HCT116 (cell line): ENCODE results near the gene TGFBR3. TPM values are rescaled to one million over a fixed set of nuclear protein-coding genes. Genes with fewer than 3 reads are reported as not detected.

Source experiments
- ATAC-seq: fragments of 200-7000 bp; cut with Tn5 transposase; 2 replicates; pipeline ENCODE4 v1.9.1; 2020; ENCODE audit warnings: mild to moderate bottlenecking, moderate library complexity
- BruUV-seq: library from RNA; stranded (reverse); fragments of 400-500 nt; replicated peaks from 2 replicates; lab custom pipeline; 2021; lab: Mats Ljungman, UMichigan
- CTCF ChIA-PET: fragments of 300-600 bp; sonication (Branson Sonifier 250); formaldehyde crosslinking; loops from one replicate; lab custom pipeline; 2021; ENCODE audit warnings: antibody characterized with exemption; lab: Charles Lee
- POLR2A ChIA-PET: fragments of 300-600, 350-600 bp; sonication (Branson Sonifier 250); formaldehyde crosslinking; loops from one replicate; lab custom pipeline; 2021; ENCODE audit warnings: antibody characterized with exemption; lab: Charles Lee
- RAD21 ChIA-PET, 2 experiments: fragments of 300-600 bp; sonication (Branson Sonifier 250); formaldehyde crosslinking; loops; one replicate each; lab custom pipeline; 2023; ENCODE audit warnings: low total read pairs in 2 of 2; ENCODE audit not compliant: uncharacterized antibody in 2 of 2, unreplicated experiment in 2 of 2, low non-redundant PET in 1 of 2; lab: Charles Lee
- DNase-seq: peaks from one replicate; pipeline ENCODE4 v3.0.0-alpha.2; 2010; ENCODE audit warnings: low read depth, low spot score
- H2AFZ ChIP-seq: fragments of 200-600 bp; shearing (Covaris generic), sonication (generic); 2 replicates; pipeline ENCODE4 v1.6.1; 2017; ENCODE audit warnings: low read depth, mixed run types, mixed read lengths, antibody characterized with exemption, low read length; ENCODE audit not compliant: poor library complexity, severe bottlenecking
- H3K27ac ChIP-seq: 2 replicates; pipeline ENCODE4 v1.5.1; 2012; ENCODE audit warnings: low read depth, low read length
- H3K27me3 ChIP-seq: fragments of 200-600 bp; sonication (generic); 2 replicates; pipeline ENCODE4 v1.6.1; 2016; ENCODE audit warnings: mixed run types, low read length, mixed read lengths; ENCODE audit not compliant: insufficient read depth
- H3K36me3 ChIP-seq, 2 experiments: fragments of 200-500 bp in 1 of 2; fragments of 200-600 bp in 1 of 2; sonication (Bioruptor generic) in 1 of 2; sonication (generic) in 1 of 2; 2 replicates each; pipeline versions ENCODE4 v1.5.1 to v1.6.1; 2014 to 2016; ENCODE audit warnings: low read length in 2 of 2, inconsistent platforms in 1 of 2, mixed read lengths in 1 of 2, mixed run types in 1 of 2; ENCODE audit not compliant: insufficient read depth in 2 of 2, control insufficient read depth in 1 of 2
- H3K4me1 ChIP-seq, 2 experiments: fragments of 200-600 bp in 1 of 2; sonication (generic) in 1 of 2; 2 replicates each; pipeline versions ENCODE4 v1.5.1 to v1.6.1; 2012 to 2017; ENCODE audit warnings: low read length in 2 of 2, inconsistent platforms in 1 of 2, mild to moderate bottlenecking in 1 of 2, mixed read lengths in 1 of 2, mixed run types in 1 of 2, moderate library complexity in 1 of 2; ENCODE audit not compliant: insufficient read depth in 2 of 2, control insufficient read depth in 1 of 2
- H3K4me2 ChIP-seq: fragments of 200-600 bp; sonication (generic); 2 replicates; pipeline ENCODE4 v1.6.1; 2017; ENCODE audit warnings: mixed run types, low read length, mixed read lengths
- H3K4me3 ChIP-seq, 2 experiments: fragments of 200-600 bp in 1 of 2; sonication (generic) in 1 of 2; replicated peaks in 1 of 2; 2 replicates each; pipeline ENCODE4 v1.5.1; 2011 to 2016; ENCODE audit warnings: low read length in 2 of 2, control low read depth in 1 of 2, low read depth in 1 of 2, mild to moderate bottlenecking in 1 of 2, mixed read lengths in 1 of 2, mixed run types in 1 of 2
- H3K79me2 ChIP-seq: fragments of 200-600 bp; sonication (generic); 2 replicates; pipeline ENCODE4 v1.6.1; 2017; ENCODE audit warnings: mild to moderate bottlenecking, mixed run types, low read length, moderate library complexity, mixed read lengths; ENCODE audit not compliant: insufficient read depth
- H3K9ac ChIP-seq: fragments of 200-600 bp; sonication (generic); 2 replicates; pipeline ENCODE4 v1.6.1; 2016; ENCODE audit warnings: low read length, mixed read lengths
- H3K9me2 ChIP-seq: fragments of 200-600 bp; sonication (generic), shearing (Covaris generic); 2 replicates; pipeline ENCODE4 v1.6.1; 2017; ENCODE audit warnings: mixed run types, mild to moderate bottlenecking, moderate library complexity; ENCODE audit not compliant: insufficient read depth
- H3K9me3 ChIP-seq, 2 experiments: fragments of 200-500 bp in 1 of 2; fragments of 200-600 bp in 1 of 2; sonication (Bioruptor generic) in 1 of 2; sonication (generic) in 1 of 2; 2 replicates each; pipeline ENCODE4 v1.6.1; 2014 to 2017; ENCODE audit warnings: low read length in 2 of 2, mixed read lengths in 2 of 2, inconsistent platforms in 1 of 2, low read depth in 1 of 2, mild to moderate bottlenecking in 1 of 2, mixed run types in 1 of 2, moderate library complexity in 1 of 2; ENCODE audit not compliant: control insufficient read depth in 1 of 2, insufficient read depth in 1 of 2
- H4K20me1 ChIP-seq: fragments of 200-600 bp; sonication (generic), shearing (Covaris generic); 2 replicates; pipeline ENCODE4 v1.6.1; 2017; ENCODE audit warnings: mixed run types, mild to moderate bottlenecking, moderate library complexity; ENCODE audit not compliant: insufficient read depth
- CBX3 ChIP-seq: IDR thresholded peaks from 2 replicates; pipeline ENCODE4 v1.6.1; 2012; ENCODE audit warnings: low read depth
- CEBPB ChIP-seq: IDR thresholded peaks from 2 replicates; pipeline ENCODE4 v1.6.1; 2012; ENCODE audit warnings: low read depth
- EGR1 ChIP-seq: IDR thresholded peaks from 2 replicates; pipeline ENCODE4 v1.6.1; 2012; ENCODE audit warnings: low read depth
- EZH2phosphoT487 ChIP-seq: fragments of 200-600 bp; IDR thresholded peaks from 2 replicates; pipeline ENCODE4 v1.6.1; 2018; ENCODE audit warnings: antibody characterized with exemption, borderline replicate concordance
- JUND ChIP-seq: IDR thresholded peaks from 2 replicates; pipeline ENCODE4 v1.6.1; 2012
- POLR2A ChIP-seq: IDR thresholded peaks from 2 replicates; pipeline ENCODE4 v1.7.0; 2011; ENCODE audit warnings: borderline replicate concordance; ENCODE audit not compliant: insufficient read depth, insufficient read length; ENCODE audit errors: extremely low read depth
- RAD21 ChIP-seq: IDR thresholded peaks from 2 replicates; pipeline ENCODE4 v1.6.1; 2012; ENCODE audit warnings: low read depth, mild to moderate bottlenecking
- SIN3A ChIP-seq: IDR thresholded peaks from 2 replicates; pipeline ENCODE4 v1.6.1; 2012; ENCODE audit warnings: low read depth
- SP1 ChIP-seq: IDR thresholded peaks from 2 replicates; pipeline ENCODE4 v1.6.1; 2012; ENCODE audit warnings: low read depth
- SRF ChIP-seq: IDR thresholded peaks from 2 replicates; pipeline ENCODE4 v1.6.1; 2012; ENCODE audit warnings: low read depth
- TCF7L2 ChIP-seq: IDR thresholded peaks from 2 replicates; pipeline ENCODE4 v1.7.0; 2011; ENCODE audit warnings: borderline replicate concordance, inconsistent platforms; ENCODE audit not compliant: insufficient read depth, insufficient read length; ENCODE audit errors: extremely low read depth
- YY1 ChIP-seq: IDR thresholded peaks from 2 replicates; pipeline ENCODE4 v1.6.1; 2011; ENCODE audit warnings: low read length, low read depth, moderate library complexity, mild to moderate bottlenecking; ENCODE audit not compliant: insufficient replicate concordance; ENCODE audit errors: extremely low read depth
- ZNF274 ChIP-seq: fragments of 200-500 bp; sonication (Bioruptor generic); IDR thresholded peaks from 2 replicates; pipeline ENCODE4 v1.6.1; 2014; ENCODE audit warnings: mild to moderate bottlenecking, low read depth, low read length, inconsistent platforms
- intact Hi-C: fragments of 100-400 bp; cut with micrococcal nuclease; formaldehyde crosslinking; loops from 2 replicates; pipeline ENCODE4 v1.10.0; 2022
- total RNA-seq: library from RNA; stranded (reverse); gene quantifications from one replicate; pipeline ENCODE4 v1.2.1, GENCODE V29; 2021; ENCODE audit not compliant: unreplicated experiment
- TF ChIP-seq, protein P1 (sequence below): IDR thresholded peaks from 2 replicates; pipeline ENCODE4 v1.6.1; 2011; ENCODE audit warnings: mild to moderate bottlenecking, low read length, moderate library complexity; ENCODE audit not compliant: insufficient replicate concordance; ENCODE audit errors: extremely low read depth
- TF ChIP-seq, protein P2 (sequence below): IDR thresholded peaks from 2 replicates; pipeline ENCODE4 v1.6.1; 2012
- TF ChIP-seq, protein P3 (sequence below): IDR thresholded peaks from 2 replicates; pipeline ENCODE4 v1.6.1; 2012; ENCODE audit warnings: low read depth
- TF ChIP-seq, protein P4 (sequence below): IDR thresholded peaks from 2 replicates; pipeline ENCODE4 v1.6.1; 2012

TGFBR3 gene
- total RNA-seq, 1 experiment from 2014 or later: 7.1 TPM

DNA sequence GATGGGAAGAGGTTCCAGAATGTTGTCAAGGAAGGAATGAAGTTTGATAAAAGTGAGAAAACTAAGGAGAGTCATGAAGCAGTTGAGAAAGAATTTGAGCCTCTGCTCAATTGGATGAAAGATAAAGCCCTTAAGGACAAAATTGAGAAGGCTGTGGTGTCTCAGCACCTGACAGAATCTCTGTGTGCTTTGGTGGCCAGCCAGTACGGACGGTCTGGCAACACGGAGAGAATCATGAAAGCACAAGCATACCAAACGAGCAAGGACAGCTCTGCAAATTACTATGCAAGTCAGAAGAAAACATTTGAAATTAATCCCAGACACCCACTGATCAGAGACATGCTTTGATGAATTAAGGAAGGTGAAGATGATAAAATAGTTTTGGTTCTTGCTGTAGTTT, 242.5 kb downstream of the TGFBR3 start:
- no TSS peak for BruUV-seq
- Histone ChIP-seq H3K9ac (no peak overlapping the region), H2AFZ (no peak overlapping the region), H3K4me3 (no peak overlapping the region), H3K27me3 (no peaks in the 10 kb centered on the region), H3K9me3 (0 out of 4 replicates have a peak, but pooled peaks cover 0 to 3% of the 10 kb centered on the region in 2 experiments)
- RAD21 ChIA-PET: no interaction called here
- CTCF ChIA-PET: no interaction called here
- POLR2A ChIA-PET: no interaction called here
- intact Hi-C loops: no loop called here
- no peak for TF ChIP-seq SIN3A
- TF ChIP-seq EGR1: no peak
- TF ChIP-seq, protein P1, sequence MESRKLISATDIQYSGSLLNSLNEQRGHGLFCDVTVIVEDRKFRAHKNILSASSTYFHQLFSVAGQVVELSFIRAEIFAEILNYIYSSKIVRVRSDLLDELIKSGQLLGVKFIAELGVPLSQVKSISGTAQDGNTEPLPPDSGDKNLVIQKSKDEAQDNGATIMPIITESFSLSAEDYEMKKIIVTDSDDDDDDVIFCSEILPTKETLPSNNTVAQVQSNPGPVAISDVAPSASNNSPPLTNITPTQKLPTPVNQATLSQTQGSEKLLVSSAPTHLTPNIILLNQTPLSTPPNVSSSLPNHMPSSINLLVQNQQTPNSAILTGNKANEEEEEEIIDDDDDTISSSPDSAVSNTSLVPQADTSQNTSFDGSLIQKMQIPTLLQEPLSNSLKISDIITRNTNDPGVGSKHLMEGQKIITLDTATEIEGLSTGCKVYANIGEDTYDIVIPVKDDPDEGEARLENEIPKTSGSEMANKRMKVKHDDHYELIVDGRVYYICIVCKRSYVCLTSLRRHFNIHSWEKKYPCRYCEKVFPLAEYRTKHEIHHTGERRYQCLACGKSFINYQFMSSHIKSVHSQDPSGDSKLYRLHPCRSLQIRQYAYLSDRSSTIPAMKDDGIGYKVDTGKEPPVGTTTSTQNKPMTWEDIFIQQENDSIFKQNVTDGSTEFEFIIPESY: no peak
- no peak for TF ChIP-seq POLR2A
- TF ChIP-seq SP1: no peak
- TF ChIP-seq, protein P2, sequence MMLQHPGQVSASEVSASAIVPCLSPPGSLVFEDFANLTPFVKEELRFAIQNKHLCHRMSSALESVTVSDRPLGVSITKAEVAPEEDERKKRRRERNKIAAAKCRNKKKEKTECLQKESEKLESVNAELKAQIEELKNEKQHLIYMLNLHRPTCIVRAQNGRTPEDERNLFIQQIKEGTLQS: no peak
- no peak for TF ChIP-seq TCF7L2
- no peak for TF ChIP-seq YY1
- TF ChIP-seq CBX3: no peak
- TF ChIP-seq SRF: no peak
- no peak for TF ChIP-seq JUND
- TF ChIP-seq ZNF274: no peak
- no peak for TF ChIP-seq RAD21
- TF ChIP-seq, protein P3, sequence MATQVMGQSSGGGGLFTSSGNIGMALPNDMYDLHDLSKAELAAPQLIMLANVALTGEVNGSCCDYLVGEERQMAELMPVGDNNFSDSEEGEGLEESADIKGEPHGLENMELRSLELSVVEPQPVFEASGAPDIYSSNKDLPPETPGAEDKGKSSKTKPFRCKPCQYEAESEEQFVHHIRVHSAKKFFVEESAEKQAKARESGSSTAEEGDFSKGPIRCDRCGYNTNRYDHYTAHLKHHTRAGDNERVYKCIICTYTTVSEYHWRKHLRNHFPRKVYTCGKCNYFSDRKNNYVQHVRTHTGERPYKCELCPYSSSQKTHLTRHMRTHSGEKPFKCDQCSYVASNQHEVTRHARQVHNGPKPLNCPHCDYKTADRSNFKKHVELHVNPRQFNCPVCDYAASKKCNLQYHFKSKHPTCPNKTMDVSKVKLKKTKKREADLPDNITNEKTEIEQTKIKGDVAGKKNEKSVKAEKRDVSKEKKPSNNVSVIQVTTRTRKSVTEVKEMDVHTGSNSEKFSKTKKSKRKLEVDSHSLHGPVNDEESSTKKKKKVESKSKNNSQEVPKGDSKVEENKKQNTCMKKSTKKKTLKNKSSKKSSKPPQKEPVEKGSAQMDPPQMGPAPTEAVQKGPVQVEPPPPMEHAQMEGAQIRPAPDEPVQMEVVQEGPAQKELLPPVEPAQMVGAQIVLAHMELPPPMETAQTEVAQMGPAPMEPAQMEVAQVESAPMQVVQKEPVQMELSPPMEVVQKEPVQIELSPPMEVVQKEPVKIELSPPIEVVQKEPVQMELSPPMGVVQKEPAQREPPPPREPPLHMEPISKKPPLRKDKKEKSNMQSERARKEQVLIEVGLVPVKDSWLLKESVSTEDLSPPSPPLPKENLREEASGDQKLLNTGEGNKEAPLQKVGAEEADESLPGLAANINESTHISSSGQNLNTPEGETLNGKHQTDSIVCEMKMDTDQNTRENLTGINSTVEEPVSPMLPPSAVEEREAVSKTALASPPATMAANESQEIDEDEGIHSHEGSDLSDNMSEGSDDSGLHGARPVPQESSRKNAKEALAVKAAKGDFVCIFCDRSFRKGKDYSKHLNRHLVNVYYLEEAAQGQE: no peak
- no peak for TF ChIP-seq EZH2phosphoT487
- TF ChIP-seq CEBPB: no peak
- TF ChIP-seq, protein P4, sequence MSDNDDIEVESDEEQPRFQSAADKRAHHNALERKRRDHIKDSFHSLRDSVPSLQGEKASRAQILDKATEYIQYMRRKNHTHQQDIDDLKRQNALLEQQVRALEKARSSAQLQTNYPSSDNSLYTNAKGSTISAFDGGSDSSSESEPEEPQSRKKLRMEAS: no peak
- TF ChIP-seq, all 23 proteins: peak for 0
- Histone ChIP-seq H3K9me2 (no peaks in the 10 kb centered on the region), H3K27ac (no peak overlapping the region), H3K4me1 (no peaks in the 10 kb centered on the region), H3K79me2 (no peaks in the 10 kb centered on the region), H4K20me1 (no peaks in the 10 kb centered on the region), H3K4me2 (no peak overlapping the region), H3K36me3 (no peaks in the 10 kb centered on the region)
- no peak for ATAC-seq
- no peak for DNase-seq
